ENCODE measurements around the gene GLI3.

The GLI3 gene

GRCh38 chr7:41930538-41931262 is 306.3 kb downstream of the GLI3 start:
- no peak for TF ChIP-seq CTCF (IDR thresholded peaks at IDR 0.05; ENCODE audit: insufficient read depth, low read depth, low read length, missing control alignments)
- peak; percentile 52 for DNase-seq (ENCODE audit: low read depth)
- no peak overlapping the region for H3K4me3 ChIP-seq (ENCODE audit: low read length)

GRCh38 chr7:41928781-41929180 is 308.2 kb downstream of the GLI3 start:
- no peak for DNase-seq (ENCODE audit: low read depth)
- no peak overlapping the region for H3K4me3 ChIP-seq (ENCODE audit: low read length)
- no peak for TF ChIP-seq CTCF (IDR thresholded peaks at IDR 0.05; ENCODE audit: insufficient read depth, low read depth, low read length, missing control alignments)

- no peak for TF ChIP-seq CTCF (IDR thresholded peaks at IDR 0.05; ENCODE audit: insufficient read depth, low read depth, low read length, missing control alignments)
- no peak for DNase-seq (ENCODE audit: low read depth)
- no peak overlapping the region for H3K4me3 ChIP-seq (ENCODE audit: low read length)
Observed at GRCh38 chr7:41928166-41928565, 308.8 kb downstream of the GLI3 start.

GRCh38 chr7:41927380-41927779 is 309.6 kb downstream of the GLI3 start:
- TF ChIP-seq CTCF (IDR thresholded peaks at IDR 0.05; ENCODE audit: insufficient read depth, low read depth, low read length, missing control alignments) = no peak

GRCh38 chr7:41925946-41926345 is 311.1 kb downstream of the GLI3 start:
- no peak for TF ChIP-seq CTCF (IDR thresholded peaks at IDR 0.05; ENCODE audit: insufficient read depth, low read depth, low read length, missing control alignments)
- H3K4me3 ChIP-seq (ENCODE audit: low read length) = no peak overlapping the region
- no peak for DNase-seq (ENCODE audit: low read depth)

More at GRCh38 chr7:41927380-41927779, 309.6 kb downstream of the GLI3 start:
- no peak for DNase-seq (ENCODE audit: low read depth)
- no peak overlapping the region for H3K4me3 ChIP-seq (ENCODE audit: low read length)

GRCh38 chr7:41924796-41925195 is 312.2 kb downstream of the GLI3 start:
- no peak for TF ChIP-seq CTCF (IDR thresholded peaks at IDR 0.05; ENCODE audit: insufficient read depth, low read depth, low read length, missing control alignments)
- no peak for DNase-seq (ENCODE audit: low read depth)
- no peak overlapping the region for H3K4me3 ChIP-seq (ENCODE audit: low read length)

- H3K4me3 ChIP-seq (ENCODE audit: low read length) = no peak overlapping the region
- no peak for DNase-seq (ENCODE audit: low read depth)
- TF ChIP-seq CTCF (IDR thresholded peaks at IDR 0.05; ENCODE audit: insufficient read depth, low read depth, low read length, missing control alignments) = no peak
Observed at GRCh38 chr7:41922373-41922772, 314.6 kb downstream of the GLI3 start.
